Panc1 (cell line): ENCODE results near the gene ARRDC5.

Source experiments
- POLR2AphosphoS5 ChIP-seq: IDR thresholded peaks from 2 replicates; pipeline ENCODE4 v1.6.1; 2012; ENCODE audit warnings: mild to moderate bottlenecking, low read depth, low read length, moderate library complexity
- SIN3A ChIP-seq: IDR thresholded peaks from 2 replicates; pipeline ENCODE4 v1.6.1; 2012; ENCODE audit warnings: low read depth, mild to moderate bottlenecking, low read length, moderate library complexity, borderline replicate concordance; ENCODE audit not compliant: insufficient read depth
- TF ChIP-seq, protein P1 (sequence below): fragments of 450-650 bp; IDR thresholded peaks from 2 replicates; pipeline ENCODE4 v1.5.1; 2017; ENCODE audit warnings: mild to moderate bottlenecking
- TF ChIP-seq, protein P2 (sequence below), 2 experiments: IDR thresholded peaks; 2 replicates each; pipeline ENCODE4 v1.6.1; 2011 to 2012; ENCODE audit warnings: low read depth in 2 of 2, control low read depth in 1 of 2, low read length in 1 of 2, mild to moderate bottlenecking in 1 of 2, moderate library complexity in 1 of 2; ENCODE audit not compliant: insufficient read depth in 1 of 2

DNA sequence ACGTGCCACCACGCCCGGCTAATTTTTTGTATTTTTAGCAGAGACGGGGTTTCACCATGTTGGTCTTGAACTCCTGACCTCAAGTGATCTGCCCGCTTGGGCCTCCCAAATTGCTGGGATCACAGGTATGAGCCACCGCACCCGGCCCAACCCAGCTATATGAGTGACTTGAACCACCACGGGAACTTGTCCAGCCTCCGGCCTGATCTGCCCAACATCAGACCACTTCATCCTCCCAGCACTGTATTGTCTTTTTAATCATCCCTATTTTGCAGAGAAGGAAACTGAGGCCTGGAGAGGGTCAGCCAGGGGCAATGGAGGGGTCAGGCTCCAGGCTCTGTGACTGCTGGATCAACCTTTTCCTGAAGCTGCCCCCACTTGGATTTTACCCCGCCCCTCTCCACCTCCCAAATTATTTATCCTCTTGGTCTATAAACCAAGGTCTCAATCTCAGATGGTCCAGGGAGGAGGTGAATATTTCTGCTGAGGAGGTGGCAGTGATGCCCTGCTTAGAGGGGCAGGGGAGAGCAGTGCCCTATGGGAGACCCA is 34.3 kb downstream of the ARRDC5 start:
- TF ChIP-seq, protein P1, sequence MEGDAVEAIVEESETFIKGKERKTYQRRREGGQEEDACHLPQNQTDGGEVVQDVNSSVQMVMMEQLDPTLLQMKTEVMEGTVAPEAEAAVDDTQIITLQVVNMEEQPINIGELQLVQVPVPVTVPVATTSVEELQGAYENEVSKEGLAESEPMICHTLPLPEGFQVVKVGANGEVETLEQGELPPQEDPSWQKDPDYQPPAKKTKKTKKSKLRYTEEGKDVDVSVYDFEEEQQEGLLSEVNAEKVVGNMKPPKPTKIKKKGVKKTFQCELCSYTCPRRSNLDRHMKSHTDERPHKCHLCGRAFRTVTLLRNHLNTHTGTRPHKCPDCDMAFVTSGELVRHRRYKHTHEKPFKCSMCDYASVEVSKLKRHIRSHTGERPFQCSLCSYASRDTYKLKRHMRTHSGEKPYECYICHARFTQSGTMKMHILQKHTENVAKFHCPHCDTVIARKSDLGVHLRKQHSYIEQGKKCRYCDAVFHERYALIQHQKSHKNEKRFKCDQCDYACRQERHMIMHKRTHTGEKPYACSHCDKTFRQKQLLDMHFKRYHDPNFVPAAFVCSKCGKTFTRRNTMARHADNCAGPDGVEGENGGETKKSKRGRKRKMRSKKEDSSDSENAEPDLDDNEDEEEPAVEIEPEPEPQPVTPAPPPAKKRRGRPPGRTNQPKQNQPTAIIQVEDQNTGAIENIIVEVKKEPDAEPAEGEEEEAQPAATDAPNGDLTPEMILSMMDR, result no peak
- TF ChIP-seq POLR2AphosphoS5 (no peak), SIN3A (no peak)
- TF ChIP-seq, protein P2, sequence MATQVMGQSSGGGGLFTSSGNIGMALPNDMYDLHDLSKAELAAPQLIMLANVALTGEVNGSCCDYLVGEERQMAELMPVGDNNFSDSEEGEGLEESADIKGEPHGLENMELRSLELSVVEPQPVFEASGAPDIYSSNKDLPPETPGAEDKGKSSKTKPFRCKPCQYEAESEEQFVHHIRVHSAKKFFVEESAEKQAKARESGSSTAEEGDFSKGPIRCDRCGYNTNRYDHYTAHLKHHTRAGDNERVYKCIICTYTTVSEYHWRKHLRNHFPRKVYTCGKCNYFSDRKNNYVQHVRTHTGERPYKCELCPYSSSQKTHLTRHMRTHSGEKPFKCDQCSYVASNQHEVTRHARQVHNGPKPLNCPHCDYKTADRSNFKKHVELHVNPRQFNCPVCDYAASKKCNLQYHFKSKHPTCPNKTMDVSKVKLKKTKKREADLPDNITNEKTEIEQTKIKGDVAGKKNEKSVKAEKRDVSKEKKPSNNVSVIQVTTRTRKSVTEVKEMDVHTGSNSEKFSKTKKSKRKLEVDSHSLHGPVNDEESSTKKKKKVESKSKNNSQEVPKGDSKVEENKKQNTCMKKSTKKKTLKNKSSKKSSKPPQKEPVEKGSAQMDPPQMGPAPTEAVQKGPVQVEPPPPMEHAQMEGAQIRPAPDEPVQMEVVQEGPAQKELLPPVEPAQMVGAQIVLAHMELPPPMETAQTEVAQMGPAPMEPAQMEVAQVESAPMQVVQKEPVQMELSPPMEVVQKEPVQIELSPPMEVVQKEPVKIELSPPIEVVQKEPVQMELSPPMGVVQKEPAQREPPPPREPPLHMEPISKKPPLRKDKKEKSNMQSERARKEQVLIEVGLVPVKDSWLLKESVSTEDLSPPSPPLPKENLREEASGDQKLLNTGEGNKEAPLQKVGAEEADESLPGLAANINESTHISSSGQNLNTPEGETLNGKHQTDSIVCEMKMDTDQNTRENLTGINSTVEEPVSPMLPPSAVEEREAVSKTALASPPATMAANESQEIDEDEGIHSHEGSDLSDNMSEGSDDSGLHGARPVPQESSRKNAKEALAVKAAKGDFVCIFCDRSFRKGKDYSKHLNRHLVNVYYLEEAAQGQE (IDR thresholded peaks at IDR 0.05; ENCODE audit: insufficient read depth in 1 of 2, low read depth in 2 of 2, low read length in 1 of 2), result no peak
